Cardiac muscle cell (in vitro differentiated cells and primary cell): ENCODE results near the gene EIF3L. TPM values are rescaled to one million over a fixed set of nuclear protein-coding genes. Genes with fewer than 3 reads are reported as not detected.
A peak's percentile ranks its signal among the peaks of the same experiment; 100 is the strongest.

Experiments
- DNase-seq, 2 donors: peaks; one replicate each; pipeline versions ENCODE4 v3.0.0 to v3.0.0-alpha.2; 2010 to 2017; ENCODE audit warnings: low read depth in 1 of 2, low spot score in 1 of 2
- H3K27ac ChIP-seq: fragments of 200-600 bp; sonication (generic); 2 replicates; pipeline ENCODE4 v1.5.1; 2016
- H3K27me3 ChIP-seq: fragments of 200-600 bp; sonication (generic); 2 replicates; pipeline ENCODE4 v1.6.0; 2016; ENCODE audit warnings: control low read depth
- H3K36me3 ChIP-seq: fragments of 200-600 bp; sonication (generic); 2 replicates; pipeline ENCODE4 v1.5.1; 2016; ENCODE audit warnings: control low read depth
- H3K4me1 ChIP-seq: fragments of 200-600 bp; sonication (generic); 2 replicates; pipeline ENCODE4 v1.8.1; 2017; ENCODE audit warnings: low read depth, mild to moderate bottlenecking, mixed run types
- H3K4me3 ChIP-seq: fragments of 200-600 bp; sonication (generic); 2 replicates; pipeline ENCODE4 v1.5.1; 2016; ENCODE audit warnings: mild to moderate bottlenecking
- H3K9me3 ChIP-seq: fragments of 200-600 bp; sonication (generic); 2 replicates; pipeline ENCODE4 v1.5.1; 2017; ENCODE audit warnings: low read depth, mild to moderate bottlenecking, control low read depth
- CTCF ChIP-seq: IDR thresholded peaks from 2 replicates; pipeline ENCODE4 v1.5.1; 2012; ENCODE audit warnings: low read depth, mild to moderate bottlenecking, low read length
- polyA plus RNA-seq: library from polyadenylated mRNA; unstranded; fragments of >200 nt; fragmentation: Nextera tagmentation; extraction: Ambion mirVana; gene quantifications from 2 replicates; pipeline ENCODE4 v1.2.1, GENCODE V29; 2016
- total RNA-seq: library from RNA; depleted of rRNA; stranded (reverse); fragments of >200 nt; gene quantifications from 2 replicates; pipeline ENCODE4 v1.2.3, GENCODE V29; 2016

The EIF3L gene
- total and polyA plus RNA-seq, 2 experiments from 2014 or later = 213 to 422 TPM

- Histone ChIP-seq H3K27me3 (peaks cover 28% of the 10 kb centered on the region), H3K27ac (no peak overlapping the region)
Observed at GRCh38 chr22:37819105-37819433, 30.1 kb upstream of the EIF3L start.

DNA sequence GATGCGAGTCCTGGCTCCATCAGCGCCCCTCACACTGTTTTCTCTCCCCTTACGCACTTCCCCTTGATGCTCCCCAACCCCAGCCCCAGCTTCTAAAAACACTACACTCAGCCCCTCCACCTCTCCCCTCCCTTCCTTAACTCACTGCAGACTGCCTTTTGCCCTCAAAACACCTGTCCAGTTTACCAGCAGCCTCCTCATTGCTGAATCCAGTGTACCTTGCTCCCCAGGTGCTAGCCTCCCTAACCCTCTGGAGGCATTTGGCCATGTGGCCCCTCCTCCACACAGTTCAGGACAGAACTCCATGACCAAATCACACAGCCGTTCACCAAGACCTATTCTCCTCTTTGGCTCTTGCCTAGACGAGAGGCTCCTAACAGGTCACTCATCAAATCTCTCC is 28.9 kb upstream of the EIF3L start:
- Histone ChIP-seq H3K4me3 (no peak overlapping the region), H3K4me1 (peaks cover 3% of the 10 kb centered on the region), H3K36me3 (no peaks in the 10 kb centered on the region), H3K27ac (no peak overlapping the region), H3K9me3 (no peaks in the 10 kb centered on the region), H3K27me3 (peaks cover 41% of the 10 kb centered on the region)
- TF ChIP-seq CTCF = no peak
- DNase-seq = no peak

More at GRCh38 chr22:37819105-37819433, 30.1 kb upstream of the EIF3L start:
- Histone ChIP-seq H3K4me1 (peaks cover 3% of the 10 kb centered on the region), H3K9me3 (no peaks in the 10 kb centered on the region), H3K4me3 (no peak overlapping the region), H3K36me3 (peaks cover 10% of the 10 kb centered on the region)
- TF ChIP-seq CTCF = no peak
- no peak for DNase-seq

- TF ChIP-seq CTCF = no peak
- no peaks in the 10 kb centered on the region for H3K9me3 ChIP-seq
- H3K27ac ChIP-seq = no peak overlapping the region
- peaks cover 3% of the 10 kb centered on the region for H3K4me1 ChIP-seq
- H3K4me3 ChIP-seq = no peak overlapping the region
- no peak for DNase-seq
- no peaks in the 10 kb centered on the region for H3K36me3 ChIP-seq
- peaks cover 46% of the 10 kb centered on the region for H3K27me3 ChIP-seq
Observed at GRCh38 chr22:37822079-37822833, 27.0 kb upstream of the EIF3L start.

- H3K4me1 ChIP-seq = peaks cover 3% of the 10 kb centered on the region
- H3K4me3 ChIP-seq = no peak within 1 kb of the TSS
- no peak within 1 kb of the TSS for H3K27ac ChIP-seq
- no peak for DNase-seq
- no peaks in the 10 kb centered on the region for H3K9me3 ChIP-seq
- TF ChIP-seq CTCF = no peak
- H3K36me3 ChIP-seq = no peaks in the 10 kb centered on the region
- H3K27me3 ChIP-seq = peaks cover 46% of the 10 kb centered on the region
Observed at GRCh38 chr22:37823134-37823985, 25.9 kb upstream of the EIF3L start, which contains the start of gene GALR3. Gene GALR3 (plus strand): TSS chr22:37823382. CDS start chr22:37823407, 25 bp downstream.

DNA sequence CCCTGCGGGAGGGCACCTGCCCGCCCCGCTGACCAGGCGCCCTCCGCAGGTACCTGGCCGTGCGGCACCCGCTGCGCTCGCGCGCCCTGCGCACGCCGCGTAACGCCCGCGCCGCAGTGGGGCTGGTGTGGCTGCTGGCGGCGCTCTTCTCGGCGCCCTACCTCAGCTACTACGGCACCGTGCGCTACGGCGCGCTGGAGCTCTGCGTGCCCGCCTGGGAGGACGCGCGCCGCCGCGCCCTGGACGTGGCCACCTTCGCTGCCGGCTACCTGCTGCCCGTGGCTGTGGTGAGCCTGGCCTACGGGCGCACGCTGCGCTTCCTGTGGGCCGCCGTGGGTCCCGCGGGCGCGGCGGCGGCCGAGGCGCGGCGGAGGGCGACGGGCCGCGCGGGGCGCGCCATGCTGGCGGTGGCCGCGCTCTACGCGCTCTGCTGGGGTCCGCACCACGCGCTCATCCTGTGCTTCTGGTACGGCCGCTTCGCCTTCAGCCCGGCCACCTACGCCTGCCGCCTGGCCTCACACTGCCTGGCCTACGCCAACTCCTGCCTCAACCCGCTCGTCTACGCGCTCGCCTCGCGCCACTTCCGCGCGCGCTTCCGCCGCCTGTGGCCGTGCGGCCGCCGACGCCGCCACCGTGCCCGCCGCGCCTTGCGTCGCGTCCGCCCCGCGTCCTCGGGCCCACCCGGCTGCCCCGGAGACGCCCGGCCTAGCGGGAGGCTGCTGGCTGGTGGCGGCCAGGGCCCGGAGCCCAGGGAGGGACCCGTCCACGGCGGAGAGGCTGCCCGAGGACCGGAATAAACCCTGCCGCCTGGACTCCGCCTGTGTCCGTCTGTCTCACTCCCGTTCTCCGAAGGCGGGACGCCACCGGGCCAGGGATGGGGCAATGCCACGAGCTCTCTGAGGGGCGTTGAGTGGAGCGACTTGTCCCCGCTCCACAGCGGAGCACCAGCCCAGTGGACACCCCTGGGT is 24.3 kb upstream of the EIF3L start:
- Histone ChIP-seq H3K9me3 (no peaks in the 10 kb centered on the region), H3K27ac (no peak overlapping the region), H3K4me3 (peak overlapping the region; percentile 25), H3K27me3 (peaks cover 45% of the 10 kb centered on the region), H3K36me3 (no peaks in the 10 kb centered on the region), H3K4me1 (no peaks in the 10 kb centered on the region)
- TF ChIP-seq CTCF = no peak
- DNase-seq = peak in 1 of 2 donors; percentile 40
